GM12892 (cell line): Measurements from ENCODE around the gene NGFR.

Experiments
- POLR2A ChIP-seq: IDR thresholded peaks from 2 replicates; pipeline ENCODE4 v1.6.1; 2011; ENCODE audit warnings: low read depth, low read length, control low read depth
- POLR2AphosphoS5 ChIP-seq: IDR thresholded peaks from 2 replicates; pipeline ENCODE4 v1.6.1; 2011; ENCODE audit warnings: low read depth, low read length, control low read depth

- TF ChIP-seq POLR2A: no peak
- TF ChIP-seq POLR2AphosphoS5: no peak
These were observed 57.1 kb downstream of the NGFR start for GRCh38 chr17:49552070-49552751.
